GM12891 (cell line): ENCODE results near the gene FAM20A.
A peak's percentile ranks its signal among the peaks of the same experiment; 100 is the strongest.

Source experiments
- PAX5 ChIP-seq: IDR thresholded peaks from 2 replicates; pipeline ENCODE4 v1.6.1; 2011; ENCODE audit warnings: low read length, moderate library complexity, mild to moderate bottlenecking; ENCODE audit not compliant: insufficient read depth, severe bottlenecking
- POLR2A ChIP-seq: IDR thresholded peaks from 2 replicates; pipeline ENCODE4 v1.6.1; 2011; ENCODE audit warnings: low read depth, low read length, control low read depth
- POLR2AphosphoS5 ChIP-seq: IDR thresholded peaks from 2 replicates; pipeline ENCODE4 v1.6.1; 2011; ENCODE audit warnings: low read depth, low read length, control low read depth
- POU2F2 ChIP-seq: IDR thresholded peaks from 2 replicates; pipeline ENCODE4 v1.6.1; 2011; ENCODE audit warnings: low read depth, mild to moderate bottlenecking, control low read depth, low read length, moderate library complexity
- SPI1 ChIP-seq: IDR thresholded peaks from 2 replicates; pipeline ENCODE4 v1.6.1; 2011; ENCODE audit warnings: low read depth, low read length, control low read depth
- TAF1 ChIP-seq: IDR thresholded peaks from 2 replicates; pipeline ENCODE4 v1.6.1; 2011; ENCODE audit warnings: low read depth, low read length, control low read depth

- TF ChIP-seq TAF1 (no peak), POLR2A (no peak), SPI1 (0 out of 2 replicates have a peak, but pooled peaks have one; percentile 21), POLR2AphosphoS5 (no peak), PAX5 (no peak), POU2F2 (no peak)
These were observed 560 bp upstream of the FAM20A start for GRCh38 chr17:68601565-68602288.
